ENCODE measurements around the gene GPR157.

Gene GPR157

GRCh38 chr1:9088807-9089206, 40.1 kb downstream of the GPR157 start:
- Histone ChIP-seq H3K27ac (no peak overlapping the region), H4K20me1 (ENCODE audit: insufficient read depth) (no peaks in the 10 kb centered on the region), H2AFZ (ENCODE audit: low read depth) (no peak overlapping the region), H3K4me2 (no peak overlapping the region), H3K79me2 (ENCODE audit: insufficient read depth, low read depth) (no peaks in the 10 kb centered on the region), H3K4me3 (IDR thresholded peaks at IDR 0.05; ENCODE audit: insufficient read depth, low read depth, low read length) (no peak overlapping the region), H3K9ac (no peak overlapping the region), H3K36me3 (ENCODE audit: insufficient read depth) (no peaks in the 10 kb centered on the region), H3K27me3 (ENCODE audit: insufficient read depth, low read depth) (peaks cover 71% of the 10 kb centered on the region), H3K4me1 (ENCODE audit: low read depth, poor library complexity, severe bottlenecking) (no peaks in the 10 kb centered on the region)
- TF ChIP-seq CTCF (conservative IDR thresholded peaks at IDR 0.05; ENCODE audit: low read depth, low read length), result no peak

- Histone ChIP-seq H3K9ac (no peak overlapping the region), H3K4me3 (IDR thresholded peaks at IDR 0.05; ENCODE audit: insufficient read depth, low read depth, low read length) (no peak overlapping the region), H2AFZ (ENCODE audit: low read depth) (no peak overlapping the region), H3K27ac (no peak overlapping the region), H3K79me2 (ENCODE audit: insufficient read depth, low read depth) (no peaks in the 10 kb centered on the region), H3K4me1 (ENCODE audit: low read depth, poor library complexity, severe bottlenecking) (no peaks in the 10 kb centered on the region), H3K4me2 (no peak overlapping the region), H4K20me1 (ENCODE audit: insufficient read depth) (no peaks in the 10 kb centered on the region), H3K27me3 (ENCODE audit: insufficient read depth, low read depth) (peaks cover 76% of the 10 kb centered on the region), H3K36me3 (ENCODE audit: insufficient read depth) (no peaks in the 10 kb centered on the region)
- no peak for TF ChIP-seq CTCF (conservative IDR thresholded peaks at IDR 0.05; ENCODE audit: low read depth, low read length)
Observed at GRCh38 chr1:9087411-9088125, 41.3 kb downstream of the GPR157 start.

- Histone ChIP-seq H4K20me1 (ENCODE audit: insufficient read depth) (no peaks in the 10 kb centered on the region), H3K36me3 (ENCODE audit: insufficient read depth) (no peaks in the 10 kb centered on the region), H3K9ac (no peak overlapping the region), H3K4me2 (no peak overlapping the region), H2AFZ (ENCODE audit: low read depth) (no peak overlapping the region), H3K4me3 (IDR thresholded peaks at IDR 0.05; ENCODE audit: insufficient read depth, low read depth, low read length) (no peak overlapping the region), H3K27ac (no peak overlapping the region), H3K79me2 (ENCODE audit: insufficient read depth, low read depth) (no peaks in the 10 kb centered on the region), H3K27me3 (ENCODE audit: insufficient read depth, low read depth) (peaks cover 76% of the 10 kb centered on the region), H3K4me1 (ENCODE audit: low read depth, poor library complexity, severe bottlenecking) (peaks cover 3% of the 10 kb centered on the region)
- no peak for TF ChIP-seq CTCF (conservative IDR thresholded peaks at IDR 0.05; ENCODE audit: low read depth, low read length)
Observed at GRCh38 chr1:9086796-9087195, 42.1 kb downstream of the GPR157 start.

GRCh38 chr1:9086045-9086444, 42.9 kb downstream of the GPR157 start:
- TF ChIP-seq CTCF (conservative IDR thresholded peaks at IDR 0.05; ENCODE audit: low read depth, low read length), result no peak
- no peak overlapping the region for H3K9ac ChIP-seq
- H4K20me1 ChIP-seq (ENCODE audit: insufficient read depth), result no peaks in the 10 kb centered on the region
- H3K27ac ChIP-seq, result no peak overlapping the region
- H3K4me3 ChIP-seq (IDR thresholded peaks at IDR 0.05; ENCODE audit: insufficient read depth, low read depth, low read length), result no peak overlapping the region
- H3K79me2 ChIP-seq (ENCODE audit: insufficient read depth, low read depth), result no peaks in the 10 kb centered on the region
- no peak overlapping the region for H3K4me2 ChIP-seq
- H3K36me3 ChIP-seq (ENCODE audit: insufficient read depth), result no peaks in the 10 kb centered on the region
- H2AFZ ChIP-seq (ENCODE audit: low read depth), result no peak overlapping the region
- peaks cover 11% of the 10 kb centered on the region for H3K4me1 ChIP-seq (ENCODE audit: low read depth, poor library complexity, severe bottlenecking)
- H3K27me3 ChIP-seq (ENCODE audit: insufficient read depth, low read depth), result peaks cover 74% of the 10 kb centered on the region
